Fibroblast of peridontal ligament (primary cell): ENCODE data around the gene ZFPM1.

Experiments used
- DNase-seq: peaks from one replicate; pipeline ENCODE4 v3.0.0-alpha.2; 2010; ENCODE audit errors: extremely low read depth

Gene ZFPM1

GRCh38 chr16:88538366-88539060 is 85.4 kb downstream of the ZFPM1 start:
- DNase-seq = no peak

- no peak for DNase-seq
Measured at GRCh38 chr16:88539261-88539651, 86.2 kb downstream of the ZFPM1 start.

- DNase-seq = no peak
Measured at GRCh38 chr16:88539652-88540345, 86.7 kb downstream of the ZFPM1 start.

GRCh38 chr16:88540346-88540977 is 87.4 kb downstream of the ZFPM1 start:
- DNase-seq = no peak

GRCh38 chr16:88541831-88542616 is 88.9 kb downstream of the ZFPM1 start:
- no peak for DNase-seq

- DNase-seq = no peak
Measured at GRCh38 chr16:88543230-88543813, 90.2 kb downstream of the ZFPM1 start.

- no peak for DNase-seq
Measured at GRCh38 chr16:88545781-88546180, 92.7 kb downstream of the ZFPM1 start.

- DNase-seq = no peak
Measured at GRCh38 chr16:88548131-88548874, 95.2 kb downstream of the ZFPM1 start.

- no peak for DNase-seq
Measured at GRCh38 chr16:88548985-88549384, 95.9 kb downstream of the ZFPM1 start.

- DNase-seq = no peak
Measured at GRCh38 chr16:88549671-88550245, 96.7 kb downstream of the ZFPM1 start.

GRCh38 chr16:88550246-88550661 is 97.2 kb downstream of the ZFPM1 start:
- no peak for DNase-seq

GRCh38 chr16:88552166-88552565 is 99.1 kb downstream of the ZFPM1 start:
- no peak for DNase-seq

- no peak for DNase-seq
Measured at GRCh38 chr16:88552815-88553214, 99.7 kb downstream of the ZFPM1 start.

GRCh38 chr16:88553739-88554138 is 100.7 kb downstream of the ZFPM1 start:
- DNase-seq = no peak

GRCh38 chr16:88554711-88555264 is 101.7 kb downstream of the ZFPM1 start:
- DNase-seq = no peak

- no peak for DNase-seq
Measured at GRCh38 chr16:88556294-88556988, 103.4 kb downstream of the ZFPM1 start.

- peak; percentile 54 for DNase-seq
Measured at GRCh38 chr16:88558457-88559442, 105.7 kb downstream of the ZFPM1 start.

GRCh38 chr16:88560714-88561484 is 107.8 kb downstream of the ZFPM1 start:
- peak; percentile 22 for DNase-seq
